ENCODE data around the gene PHOSPHO2.
"Not testable (repeated sequence)": the region's sequence is repeated elsewhere in the genome, so short reads cannot be mapped to it uniquely, and the experiment has no call there.

The PHOSPHO2 gene

GRCh38 chr2:169683425-169684134 lies 10.7 kb upstream of the PHOSPHO2 start:
- in situ Hi-C loops (cut with MboI; ENCODE audit: low sequenced_read_pairs), result no loop called here

GRCh38 chr2:169684135-169684565 lies 10.1 kb upstream of the PHOSPHO2 start:
- in situ Hi-C loops (cut with MboI; ENCODE audit: low sequenced_read_pairs), result no loop called here

- in situ Hi-C loops (cut with MboI; ENCODE audit: low sequenced_read_pairs), result not testable (repeated sequence)
These were observed 9.6 kb upstream of the PHOSPHO2 start for GRCh38 chr2:169684712-169685111.

- in situ Hi-C loops (cut with MboI; ENCODE audit: low sequenced_read_pairs), result not testable (repeated sequence)
These were observed 7.4 kb upstream of the PHOSPHO2 start for GRCh38 chr2:169686825-169687224.

- in situ Hi-C loops (cut with MboI; ENCODE audit: low sequenced_read_pairs), result not testable (repeated sequence)
These were observed 6.3 kb upstream of the PHOSPHO2 start for GRCh38 chr2:169687943-169688342.

- in situ Hi-C loops (cut with MboI; ENCODE audit: low sequenced_read_pairs), result no loop called here
These were observed 3.3 kb upstream of the PHOSPHO2 start for GRCh38 chr2:169690958-169691357.

GRCh38 chr2:169692718-169693117 lies 1.6 kb upstream of the PHOSPHO2 start:
- in situ Hi-C loops (cut with MboI; ENCODE audit: low sequenced_read_pairs), result no loop called here

GRCh38 chr2:169693360-169693759 lies 909 bp upstream of the PHOSPHO2 start:
- in situ Hi-C loops (cut with MboI; ENCODE audit: low sequenced_read_pairs), result no loop called here

- in situ Hi-C loops (cut with MboI; ENCODE audit: low sequenced_read_pairs), result no loop called here
These were observed 608 bp downstream of the PHOSPHO2 start for GRCh38 chr2:169694894-169695260.

- in situ Hi-C loops (cut with MboI; ENCODE audit: low sequenced_read_pairs), result no loop called here
These were observed 2.1 kb downstream of the PHOSPHO2 start for GRCh38 chr2:169696381-169696780.

- in situ Hi-C loops (cut with MboI; ENCODE audit: low sequenced_read_pairs), result not testable (repeated sequence)
These were observed 4.9 kb downstream of the PHOSPHO2 start for GRCh38 chr2:169699173-169699572.

GRCh38 chr2:169702996-169703395 lies 8.7 kb downstream of the PHOSPHO2 start:
- in situ Hi-C loops (cut with MboI; ENCODE audit: low sequenced_read_pairs), result no loop called here

GRCh38 chr2:169704160-169704708 lies 10.0 kb downstream of the PHOSPHO2 start:
- in situ Hi-C loops (cut with MboI; ENCODE audit: low sequenced_read_pairs), result no loop called here

GRCh38 chr2:169705927-169706326 lies 11.7 kb downstream of the PHOSPHO2 start:
- in situ Hi-C loops (cut with MboI; ENCODE audit: low sequenced_read_pairs), result no loop called here

- in situ Hi-C loops (cut with MboI; ENCODE audit: low sequenced_read_pairs), result no loop called here
These were observed 13.4 kb downstream of the PHOSPHO2 start for GRCh38 chr2:169707626-169708025.

GRCh38 chr2:169709331-169709730 lies 15.1 kb downstream of the PHOSPHO2 start:
- in situ Hi-C loops (cut with MboI; ENCODE audit: low sequenced_read_pairs), result no loop called here

- in situ Hi-C loops (cut with MboI; ENCODE audit: low sequenced_read_pairs), result no loop called here
These were observed 15.7 kb downstream of the PHOSPHO2 start for GRCh38 chr2:169709981-169710380.

GRCh38 chr2:169711751-169712509 lies 17.7 kb downstream of the PHOSPHO2 start:
- in situ Hi-C loops (cut with MboI; ENCODE audit: low sequenced_read_pairs), result no loop called here

- in situ Hi-C loops (cut with MboI; ENCODE audit: low sequenced_read_pairs), result no loop called here
These were observed 18.5 kb downstream of the PHOSPHO2 start for GRCh38 chr2:169712791-169713227.

- in situ Hi-C loops (cut with MboI; ENCODE audit: low sequenced_read_pairs), result no loop called here
These were observed 19.1 kb downstream of the PHOSPHO2 start for GRCh38 chr2:169713331-169713730.

GRCh38 chr2:169714699-169715098 lies 20.4 kb downstream of the PHOSPHO2 start:
- in situ Hi-C loops (cut with MboI; ENCODE audit: low sequenced_read_pairs), result no loop called here

Data from HL-60/S4 (cell line).